HTERT RPE-1 (cell line): ENCODE measurements around the gene CTTN.

Source experiments
- in situ Hi-C: fragments of 300-500 bp; cut with MboI; formaldehyde crosslinking; loops from 4 replicates; pipeline ENCODE4 v1.14.3; 2020; ENCODE audit warnings: low sequenced_read_pairs

CTTN gene

GRCh38 chr11:70424765-70425344 lies 26.5 kb downstream of the CTTN start:
- in situ Hi-C loops: no loop called here

GRCh38 chr11:70427436-70427835 lies 29.1 kb downstream of the CTTN start:
- in situ Hi-C loops: no loop called here

- in situ Hi-C loops: no loop called here
Observed at GRCh38 chr11:70428701-70429427, 30.5 kb downstream of the CTTN start.

GRCh38 chr11:70429428-70429705 lies 31.0 kb downstream of the CTTN start:
- in situ Hi-C loops: no loop called here

- in situ Hi-C loops: no loop called here
Observed at GRCh38 chr11:70429724-70430521, 31.6 kb downstream of the CTTN start.

GRCh38 chr11:70430671-70431574 lies 32.6 kb downstream of the CTTN start:
- in situ Hi-C loops: no loop called here

GRCh38 chr11:70431611-70432010 lies 33.3 kb downstream of the CTTN start:
- in situ Hi-C loops: no loop called here

GRCh38 chr11:70432065-70432464 lies 33.7 kb downstream of the CTTN start:
- in situ Hi-C loops: no loop called here

GRCh38 chr11:70432580-70432979 lies 34.3 kb downstream of the CTTN start:
- in situ Hi-C loops: no loop called here

GRCh38 chr11:70433038-70433437 lies 34.7 kb downstream of the CTTN start:
- in situ Hi-C loops: no loop called here

GRCh38 chr11:70433526-70433925 lies 35.2 kb downstream of the CTTN start:
- in situ Hi-C loops: no loop called here

- in situ Hi-C loops: no loop called here
Observed at GRCh38 chr11:70433966-70434812, 35.9 kb downstream of the CTTN start.

- in situ Hi-C loops: no loop called here
Observed at GRCh38 chr11:70434813-70435278, 36.5 kb downstream of the CTTN start.

- in situ Hi-C loops: no loop called here
Observed at GRCh38 chr11:70435361-70435760, 37.0 kb downstream of the CTTN start.

- in situ Hi-C loops: no loop called here
Observed at GRCh38 chr11:70435765-70436500, 37.6 kb downstream of the CTTN start.

- in situ Hi-C loops: no loop called here
Observed at GRCh38 chr11:70436501-70436860, 38.2 kb downstream of the CTTN start.

GRCh38 chr11:70437111-70437784 lies 38.9 kb downstream of the CTTN start:
- in situ Hi-C loops: no loop called here

GRCh38 chr11:70440206-70440605 lies 41.9 kb downstream of the CTTN start:
- in situ Hi-C loops: no loop called here

GRCh38 chr11:70443773-70444030 lies 45.4 kb downstream of the CTTN start:
- in situ Hi-C loops: no loop called here
